HG03342 (cell line): ENCODE measurements around the gene SELENBP1.

ENCODE experiments used
- ATAC-seq: cut with Tn5 transposase; IDR thresholded peaks from one replicate; pipeline ENCODE4 v1.9.1; 2021; ENCODE audit warnings: mild to moderate bottlenecking, moderate library complexity; ENCODE audit not compliant: unreplicated experiment

The SELENBP1 gene

DNA sequence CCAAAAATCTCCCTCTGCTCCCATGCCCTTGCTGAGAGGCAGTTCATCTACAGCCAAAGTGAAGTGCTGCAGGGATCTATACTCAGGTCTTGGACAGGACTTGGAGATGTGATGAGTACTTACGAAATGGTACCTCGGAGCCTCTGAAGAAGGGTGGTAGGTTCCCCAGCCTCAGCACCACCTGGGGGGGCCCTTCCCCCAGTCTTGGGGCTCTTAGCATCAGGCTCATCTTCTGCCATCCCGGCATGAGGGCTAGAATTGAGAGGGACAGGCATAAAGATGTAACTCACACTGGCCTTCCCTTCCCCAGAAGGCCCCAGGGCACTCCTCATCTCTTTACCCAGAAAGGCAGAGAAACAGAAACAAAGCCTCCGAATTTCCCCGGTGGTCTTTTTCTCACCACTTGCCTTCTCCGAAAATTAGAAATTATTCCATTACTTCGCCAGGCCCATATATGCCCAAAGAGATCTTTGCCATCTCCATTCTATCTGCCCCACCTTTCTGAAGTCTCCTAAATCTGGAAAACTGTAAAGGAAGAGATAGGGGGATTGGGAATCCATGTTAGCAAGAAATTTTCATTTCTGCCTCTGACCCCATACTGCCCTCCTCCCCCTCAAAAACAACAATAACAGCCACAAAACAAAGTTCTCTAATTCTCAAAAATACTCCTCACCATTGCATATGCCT, 26.3 kb downstream of the SELENBP1 start:
- ATAC-seq: no peak

DNA sequence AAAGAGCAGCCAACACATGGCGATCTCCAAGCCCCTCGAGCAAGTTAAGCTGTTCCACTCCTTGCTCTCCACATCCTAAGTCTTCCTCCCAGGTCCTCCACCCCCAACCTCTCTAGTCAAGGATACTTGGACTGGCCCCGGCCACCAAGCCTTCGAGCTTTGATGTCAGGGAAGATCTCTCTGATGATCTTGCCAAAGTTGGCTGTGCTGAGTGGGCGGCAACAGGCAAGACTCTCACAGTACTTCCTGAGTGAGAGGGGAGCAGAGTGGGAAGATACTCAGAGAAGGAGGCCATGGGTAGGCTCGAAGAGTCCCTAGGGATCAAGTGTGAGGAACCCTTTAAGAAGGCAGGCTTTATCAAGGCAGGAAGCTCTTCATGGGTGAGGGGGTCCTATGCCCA, 28.2 kb downstream of the SELENBP1 start:
- no peak for ATAC-seq

DNA sequence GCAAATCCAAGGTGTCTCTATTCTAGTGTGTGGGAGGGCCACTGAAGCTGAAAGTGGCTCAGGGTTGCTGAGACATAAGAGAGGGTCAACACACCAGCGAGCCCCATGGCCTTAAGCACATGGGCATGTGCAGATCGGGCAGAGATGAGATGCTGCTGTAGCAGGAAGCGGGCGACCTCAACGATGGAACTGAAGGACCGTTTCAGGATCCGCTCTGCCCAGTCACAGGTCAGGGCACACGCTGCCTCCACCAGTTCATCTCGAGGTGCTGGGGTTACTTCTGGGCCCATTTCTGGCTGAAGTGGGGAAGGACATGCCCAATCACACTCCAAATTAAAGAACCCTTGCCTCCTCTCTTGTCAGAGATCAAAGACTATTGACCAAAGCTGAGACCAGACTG, 28.9 kb downstream of the SELENBP1 start:
- no peak for ATAC-seq

DNA sequence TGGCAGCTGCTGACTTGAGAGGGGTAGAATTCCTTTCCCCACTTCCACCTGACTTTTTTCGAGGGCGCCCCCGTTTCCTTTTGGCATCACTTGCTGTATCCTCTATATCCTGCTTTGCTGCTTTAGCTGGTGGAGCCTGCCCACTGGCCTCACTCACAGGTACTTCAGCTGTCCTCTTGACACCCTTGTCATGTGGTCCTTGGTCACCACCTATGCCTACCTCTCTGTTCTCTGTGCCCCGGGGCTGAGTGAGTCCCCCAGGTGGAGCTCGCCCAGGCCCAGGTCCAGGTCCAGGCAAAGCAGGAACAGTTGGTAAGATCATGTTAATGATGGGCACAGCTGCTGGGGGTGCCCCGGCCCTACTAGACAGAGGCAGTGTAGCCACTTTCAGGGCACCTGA, 29.9 kb downstream of the SELENBP1 start:
- no peak for ATAC-seq

DNA sequence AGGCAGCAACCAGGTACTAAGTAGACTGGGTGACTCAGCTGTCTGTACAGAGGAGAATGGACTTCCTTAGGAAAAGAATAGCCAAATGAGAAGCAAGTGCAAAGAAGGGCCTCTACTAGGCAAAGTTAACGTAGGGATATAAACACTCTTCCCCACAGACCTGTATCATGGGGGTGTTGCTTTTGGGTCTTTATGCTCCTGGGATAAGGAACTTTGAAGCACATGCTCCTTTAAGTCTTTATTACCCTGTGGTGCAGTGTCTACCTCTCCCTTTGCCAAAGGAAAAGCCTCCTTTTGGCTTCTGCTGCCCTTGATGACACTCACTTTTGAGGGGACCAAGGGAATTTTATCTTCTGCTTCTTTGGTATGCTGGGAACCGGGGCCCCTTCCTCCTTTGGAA, 30.5 kb downstream of the SELENBP1 start:
- no peak for ATAC-seq

DNA sequence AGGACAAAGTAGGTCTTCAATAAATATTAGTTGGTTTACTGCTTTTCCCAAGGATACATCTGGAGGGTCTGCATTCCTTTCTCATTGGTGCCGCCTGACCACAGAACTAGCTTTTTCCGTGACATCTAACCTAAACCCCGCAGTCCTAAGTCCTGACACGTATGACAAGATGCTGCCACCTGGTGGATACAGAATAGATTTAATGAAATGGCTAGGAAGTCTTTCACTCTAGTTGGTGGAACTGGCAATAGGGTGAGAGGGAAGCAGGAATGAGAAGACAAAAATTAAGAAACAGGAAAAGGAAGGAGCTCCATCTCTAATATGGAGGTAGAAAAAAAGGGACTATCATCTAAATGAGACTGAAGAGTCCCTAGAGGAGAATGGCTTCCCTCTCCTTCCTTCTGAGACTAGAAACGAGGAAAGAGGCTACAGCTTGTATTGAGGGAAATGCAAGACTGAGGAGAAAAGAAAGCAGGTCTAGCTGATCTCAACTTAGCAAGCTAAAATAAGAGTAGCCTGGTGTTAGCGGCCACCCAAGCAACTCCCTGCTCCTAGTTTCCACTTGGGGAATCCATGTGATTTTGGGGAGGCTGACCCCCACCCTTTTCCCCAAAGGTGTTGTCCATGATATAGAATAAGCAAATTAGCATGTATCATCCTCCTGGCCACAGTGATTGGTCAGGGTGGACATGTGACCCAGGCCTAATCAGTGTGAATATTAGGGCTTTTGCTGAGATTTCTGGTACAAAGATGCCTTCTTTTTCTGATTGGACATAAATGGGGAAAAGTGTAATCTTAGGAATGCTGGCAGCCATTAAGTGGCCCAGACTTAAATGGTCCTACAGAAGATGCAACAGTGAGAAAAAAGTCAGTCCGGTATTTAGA, 31.4 kb downstream of the SELENBP1 start:
- no peak for ATAC-seq

DNA sequence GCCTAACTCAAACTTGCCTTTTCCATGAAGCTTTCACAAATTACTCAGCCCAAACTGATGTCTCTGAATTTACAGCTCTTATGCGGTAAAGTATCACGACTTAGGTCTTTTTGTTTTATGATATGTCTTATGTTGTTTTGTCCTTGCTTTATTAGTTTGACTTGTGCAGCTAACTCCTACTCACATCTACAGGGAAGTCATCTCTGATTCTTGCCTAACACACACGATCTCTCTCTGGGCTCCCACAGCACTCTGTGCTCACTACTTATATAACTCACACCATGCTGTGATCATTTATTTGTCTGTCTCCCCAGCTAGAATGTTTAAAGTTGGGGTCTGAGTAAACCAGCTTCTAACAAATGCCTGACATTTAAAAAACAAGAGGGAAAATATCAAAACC, 35.9 kb downstream of the SELENBP1 start:
- ATAC-seq: no peak

DNA sequence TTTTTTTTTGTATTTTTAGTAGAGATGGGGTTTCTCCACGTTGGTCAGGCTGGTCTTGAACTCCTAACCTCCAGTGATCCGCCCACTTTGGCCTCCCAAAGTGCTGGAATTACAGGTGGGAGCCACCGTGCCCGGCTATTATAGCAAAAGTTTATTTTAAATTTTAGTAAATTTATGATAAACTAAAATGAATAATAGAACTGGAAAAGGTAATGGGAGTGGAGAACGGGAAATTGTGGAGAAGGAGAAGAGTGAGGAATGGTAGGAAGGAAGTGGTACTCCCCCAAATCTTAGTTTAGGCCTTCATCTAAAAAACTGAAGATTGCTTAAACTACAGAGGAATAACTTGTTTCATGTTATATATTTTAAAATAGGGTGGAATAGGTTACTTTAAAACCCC, 37.7 kb downstream of the SELENBP1 start:
- no peak for ATAC-seq

DNA sequence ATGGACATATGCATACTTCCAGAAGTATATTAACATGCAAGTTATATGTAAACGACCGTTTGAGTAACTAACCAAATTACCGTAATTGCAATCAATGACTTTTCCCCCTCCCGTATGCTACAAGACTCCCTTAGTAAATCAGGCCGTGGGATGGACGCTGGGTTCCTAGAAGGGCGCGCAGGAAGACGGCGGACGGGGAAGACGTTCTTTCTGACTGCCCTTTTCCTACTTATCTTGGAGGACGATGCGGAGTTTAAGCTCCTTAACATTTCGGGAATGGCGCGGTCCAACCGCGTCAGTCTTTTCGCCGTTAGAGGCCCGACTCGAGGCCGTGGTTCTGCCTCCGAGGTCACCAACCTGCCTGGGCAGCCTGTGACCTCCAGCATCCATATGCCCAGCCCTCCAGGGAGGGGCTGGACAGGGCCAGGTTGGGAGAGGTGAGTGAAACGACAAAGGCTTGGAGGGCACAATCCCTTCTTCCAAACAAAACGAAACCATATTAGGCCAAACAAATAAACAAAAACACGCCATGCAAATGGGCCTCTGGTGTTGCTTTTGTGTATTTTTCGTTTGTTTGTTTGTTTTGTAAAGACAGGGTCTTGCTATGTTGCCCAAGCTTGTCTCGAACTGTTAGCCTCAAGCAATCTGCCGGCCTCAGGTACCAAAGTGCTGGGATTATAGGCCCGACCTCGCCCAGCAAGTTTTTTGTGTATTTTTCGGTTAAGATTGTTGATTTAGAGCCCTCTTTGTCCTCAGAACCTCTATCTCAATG, 44.4 kb downstream of the SELENBP1 start:
- peak; percentile 18 for ATAC-seq

DNA sequence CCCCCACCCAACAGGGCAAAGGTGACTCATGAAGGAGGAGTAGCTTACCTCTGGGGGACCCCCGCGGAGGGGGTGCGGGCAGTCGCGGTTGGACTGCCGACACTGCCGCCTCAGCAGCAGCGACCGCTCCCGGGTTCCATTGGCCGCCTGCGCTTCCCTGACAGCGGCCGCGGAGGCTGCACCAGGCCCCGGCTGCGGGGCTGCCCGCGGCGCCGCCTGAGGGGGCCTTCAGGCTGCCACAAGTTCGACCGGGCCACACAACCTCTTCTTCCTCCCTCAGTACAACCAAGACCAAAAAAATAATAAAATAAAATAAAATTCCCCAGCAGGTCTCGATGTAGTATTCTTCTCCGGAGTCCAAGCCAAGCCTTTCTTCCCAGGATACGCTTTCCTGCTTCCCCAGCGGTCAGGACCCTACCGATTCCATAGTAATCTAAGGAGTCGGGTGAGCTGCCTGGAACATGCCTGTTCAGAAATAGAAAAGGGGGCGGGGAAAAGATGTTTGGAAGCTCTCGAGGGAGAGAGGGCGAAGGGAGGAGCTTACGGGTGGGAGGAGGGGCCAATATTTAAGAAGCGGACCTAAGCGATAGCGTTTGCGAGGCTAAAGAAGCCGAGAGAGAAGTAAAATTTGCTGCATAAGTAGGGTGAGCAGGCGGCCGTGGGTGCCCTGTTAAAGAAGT, 45.1 kb downstream of the SELENBP1 start, which contains the start of gene PI4KB:
TSS of gene PI4KB (minus strand) at position 194 of the 680 bp plus-strand sequence. CDS start 10,935 bp downstream, outside the sequence.
- peak; percentile 70 for ATAC-seq

DNA sequence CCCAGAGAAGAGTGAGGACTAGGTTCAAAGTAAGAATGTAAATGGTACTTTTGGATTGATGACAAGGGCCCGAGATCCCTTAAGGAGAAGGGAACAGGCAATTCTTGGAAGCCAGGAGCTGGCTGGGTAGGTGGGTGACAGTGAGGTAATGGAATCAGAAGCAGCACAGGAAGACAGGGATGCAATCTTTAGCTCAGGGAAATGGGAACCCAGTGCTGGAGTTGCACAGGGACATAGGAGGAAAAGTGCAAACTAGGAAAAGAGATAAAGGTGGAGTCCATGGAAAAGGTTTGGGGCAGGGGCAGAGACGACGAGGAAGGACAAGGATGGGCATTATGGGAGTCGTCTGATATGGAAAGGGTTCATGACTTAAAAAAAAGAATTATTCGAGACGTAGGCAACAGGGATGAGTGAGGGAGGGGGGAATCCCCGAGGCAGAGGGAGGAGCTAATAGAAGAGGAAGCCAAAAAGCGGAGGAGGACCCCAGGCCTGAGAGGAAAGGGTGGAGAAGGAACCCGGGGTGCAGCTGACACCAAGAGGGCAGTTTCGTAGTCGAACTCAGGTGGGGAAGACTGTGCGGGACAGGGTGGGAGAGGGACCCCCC, 45.8 kb downstream of the SELENBP1 start:
- ATAC-seq: peak; percentile 42

DNA sequence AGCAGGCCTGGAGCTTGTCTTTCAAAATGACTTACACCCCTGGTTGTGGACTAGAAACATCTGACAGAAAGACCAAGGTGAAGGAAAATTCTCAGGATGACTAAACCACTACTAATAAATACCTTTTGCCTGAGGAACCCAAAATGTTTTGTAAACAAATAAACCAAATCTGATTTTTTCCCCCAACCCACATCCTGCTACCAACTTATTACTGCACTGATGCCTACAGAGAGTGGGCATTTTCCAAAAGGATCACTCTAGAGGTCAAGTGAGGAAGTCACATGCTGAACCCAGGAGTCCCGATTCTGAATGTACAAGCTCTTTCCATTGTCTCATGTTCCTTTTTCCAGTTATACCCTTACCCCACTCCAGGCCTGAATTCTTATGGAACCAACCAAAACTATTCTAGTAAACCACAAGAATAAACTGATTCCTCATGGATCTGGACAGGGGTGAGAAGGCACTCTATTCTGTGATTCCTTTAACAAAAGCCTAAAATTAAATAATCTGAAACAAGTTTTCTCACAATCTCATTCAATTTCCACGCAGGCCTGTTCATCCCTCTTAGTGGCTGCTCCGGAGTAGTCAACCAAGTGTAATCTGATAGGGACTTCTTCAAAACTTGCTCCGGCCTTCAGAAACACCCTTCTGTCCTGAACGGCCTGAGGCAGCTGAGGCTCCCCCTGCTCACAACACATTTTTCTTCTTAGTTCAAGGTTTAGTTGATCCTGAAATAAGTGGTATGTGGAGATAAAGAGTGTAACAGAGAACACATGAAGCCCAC, 46.7 kb downstream of the SELENBP1 start:
- ATAC-seq: no peak

DNA sequence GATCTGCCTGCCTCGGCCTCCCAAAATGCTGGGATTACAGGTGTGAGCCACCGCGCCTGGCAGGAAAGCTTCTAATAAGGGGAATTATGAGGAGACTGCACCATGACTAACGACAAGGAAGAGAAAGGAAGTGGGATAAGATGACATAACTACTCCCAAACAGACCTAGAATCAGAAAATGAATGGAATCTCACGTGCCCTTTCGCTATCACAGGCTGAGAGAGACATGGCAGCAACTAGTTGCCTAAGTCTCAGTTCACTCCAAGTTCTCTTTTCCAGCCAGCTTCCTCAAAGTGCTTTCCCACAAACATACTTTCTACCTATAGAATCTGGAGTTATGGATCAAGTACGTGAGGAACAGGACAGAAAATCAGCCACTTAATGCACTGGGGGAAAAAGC, 47.3 kb downstream of the SELENBP1 start:
- no peak for ATAC-seq

DNA sequence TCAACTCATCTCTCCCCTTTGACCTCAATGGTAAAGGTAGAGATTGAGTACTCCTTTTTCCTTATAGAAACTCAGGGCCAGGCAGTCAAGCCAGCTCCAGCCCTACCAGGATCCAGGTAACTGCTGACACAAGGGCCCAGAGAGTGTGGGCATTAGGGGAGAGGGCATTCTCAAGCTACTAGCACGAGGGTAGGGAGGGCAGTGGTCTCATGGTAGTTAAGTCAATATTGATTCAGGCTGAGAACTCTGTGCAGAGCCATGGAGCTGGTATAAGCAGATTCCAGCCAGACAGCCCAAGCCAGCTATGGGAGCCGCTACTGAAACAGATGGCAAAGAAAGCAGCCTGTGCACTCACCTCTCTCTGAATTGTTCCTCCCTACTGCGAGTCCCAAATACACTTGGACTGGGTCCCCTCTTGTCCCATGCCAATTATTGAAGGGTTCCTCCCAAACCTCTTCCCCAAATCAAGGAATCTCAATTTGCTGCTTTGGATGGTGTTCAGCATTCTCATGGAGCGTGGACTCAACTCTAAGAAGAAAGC, 48.0 kb downstream of the SELENBP1 start:
- no peak for ATAC-seq

DNA sequence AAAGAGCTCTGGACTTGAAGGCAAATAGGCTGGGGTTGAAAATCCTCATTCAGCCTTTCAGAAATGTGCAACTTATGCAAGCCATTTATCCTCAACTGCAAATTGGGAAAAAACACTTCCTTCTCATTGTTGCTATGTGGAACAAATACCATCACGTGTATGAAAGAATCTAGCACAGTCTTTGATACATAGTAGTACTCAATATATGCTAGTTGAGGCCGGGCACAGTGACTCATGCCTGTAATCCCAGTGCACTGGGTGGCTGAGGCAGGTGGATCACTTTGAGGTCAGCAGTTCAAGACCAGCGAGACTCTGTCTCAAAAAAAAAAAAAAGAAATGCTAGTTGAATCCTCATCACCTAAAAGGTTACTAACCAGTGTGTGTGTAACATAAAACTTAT, 53.5 kb downstream of the SELENBP1 start:
- no peak for ATAC-seq

DNA sequence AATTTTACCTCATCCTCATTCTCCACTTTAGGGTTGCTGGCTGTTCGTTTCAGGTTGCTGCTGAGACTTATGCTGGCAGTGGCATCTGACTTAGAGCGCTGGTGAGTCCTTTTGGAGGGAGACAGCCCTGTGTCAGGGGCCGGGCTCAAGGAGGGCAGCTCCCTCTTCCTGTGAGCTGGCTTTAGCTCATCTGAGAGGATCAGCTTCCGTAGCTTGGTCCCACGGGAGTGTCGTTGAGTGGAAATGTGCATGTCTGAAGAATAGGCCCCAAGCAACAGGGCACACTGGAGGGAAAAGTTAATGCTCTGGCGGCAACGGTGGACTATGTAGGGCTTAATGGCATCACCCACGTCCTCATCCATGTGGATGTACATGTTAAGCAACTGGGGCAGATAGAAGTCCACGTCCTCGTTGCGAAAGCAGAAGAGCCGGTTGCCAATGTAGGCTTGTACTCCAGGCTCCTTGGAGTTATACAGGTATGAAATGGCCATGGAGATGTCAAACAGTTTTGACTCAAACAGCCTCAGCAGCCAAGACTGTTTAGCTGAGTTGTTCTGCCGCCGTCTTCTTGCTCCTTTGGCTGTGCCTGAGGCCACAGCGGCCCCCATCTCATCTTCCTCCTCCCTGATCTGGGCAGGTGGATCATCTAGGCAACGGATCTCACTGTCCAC, 56.8 kb downstream of the SELENBP1 start:
- no peak for ATAC-seq
